Measurements from ENCODE around the gene ALPL.

Gene ALPL

DNA sequence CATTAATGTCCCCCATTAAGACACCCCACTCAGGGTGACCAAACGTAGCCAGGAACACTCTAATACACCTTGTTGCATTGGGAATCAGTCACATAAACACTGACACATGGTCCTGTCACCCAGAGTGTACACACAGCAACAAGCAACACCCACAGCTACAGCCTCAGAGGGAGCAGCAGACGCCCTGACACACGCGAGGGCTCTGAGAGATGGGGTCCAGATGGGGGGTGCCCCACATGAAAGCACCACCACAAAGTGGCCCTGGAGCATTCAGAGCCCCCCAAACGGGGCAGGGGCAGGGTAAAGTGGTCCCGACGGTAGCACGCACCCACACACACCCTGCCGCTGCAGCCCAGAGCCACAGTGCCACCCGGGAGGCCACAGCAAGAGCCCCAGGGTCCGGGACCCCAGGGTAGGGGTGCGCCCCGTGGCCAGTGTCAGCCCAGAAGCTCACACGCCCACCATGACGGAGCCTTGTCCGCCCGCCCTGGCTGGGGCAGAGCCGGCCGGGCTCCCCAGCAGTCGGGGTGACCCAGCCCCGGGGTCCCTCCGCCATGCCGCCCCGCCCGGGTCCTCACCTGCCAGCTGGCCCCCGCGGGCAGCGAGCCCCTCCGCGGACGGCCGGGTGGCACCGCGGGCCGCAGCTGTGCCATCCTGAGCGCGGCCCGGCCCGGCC is 112.7 kb downstream of the ALPL start:
- no peak for DNase-seq

DNA sequence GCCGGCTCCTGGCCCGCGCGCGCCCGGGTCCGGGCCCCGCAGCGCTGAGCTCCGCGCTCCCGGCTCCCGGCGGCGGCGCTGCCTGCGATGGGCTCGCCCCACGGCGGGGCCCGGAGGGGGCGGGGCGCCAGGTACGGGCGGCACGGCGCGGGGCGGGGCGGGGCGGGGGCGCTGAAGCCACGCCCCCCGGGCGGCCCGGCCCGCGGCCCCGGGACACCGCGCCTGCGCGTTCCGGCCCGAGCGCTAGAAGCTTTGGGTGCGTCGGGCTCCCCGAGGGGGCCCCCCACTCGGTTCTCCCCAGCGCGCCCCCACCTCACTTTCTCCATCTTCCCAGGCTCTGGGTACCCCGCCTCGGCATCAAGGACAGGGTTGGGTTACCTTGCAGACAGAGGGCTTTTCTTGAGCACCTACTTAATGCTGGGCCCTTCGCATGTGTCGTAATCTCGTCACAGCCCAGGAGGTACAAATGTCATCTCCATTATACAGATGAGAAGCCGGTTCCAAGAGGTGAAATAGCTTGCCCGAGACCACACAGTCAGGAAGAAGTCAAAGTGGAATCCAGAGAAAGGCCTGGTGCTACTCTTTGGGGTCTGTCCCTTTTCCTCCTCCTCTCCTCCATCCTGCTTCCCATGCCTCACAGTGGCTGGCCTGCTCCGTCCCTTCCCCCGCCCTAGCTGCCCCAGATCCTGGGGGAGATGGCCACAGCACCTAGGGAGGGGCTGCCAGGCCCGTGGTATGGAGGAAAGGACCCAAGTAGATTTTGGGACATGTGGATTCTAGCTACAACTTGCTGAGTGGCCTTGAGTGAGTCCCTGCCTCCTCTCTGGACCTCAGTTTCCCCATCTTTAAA is 113.5 kb downstream of the ALPL start:
- DNase-seq: peak; percentile 22

- no peak for DNase-seq
Measured at GRCh38 chr1:21623410-21623961, 114.3 kb downstream of the ALPL start.

DNA sequence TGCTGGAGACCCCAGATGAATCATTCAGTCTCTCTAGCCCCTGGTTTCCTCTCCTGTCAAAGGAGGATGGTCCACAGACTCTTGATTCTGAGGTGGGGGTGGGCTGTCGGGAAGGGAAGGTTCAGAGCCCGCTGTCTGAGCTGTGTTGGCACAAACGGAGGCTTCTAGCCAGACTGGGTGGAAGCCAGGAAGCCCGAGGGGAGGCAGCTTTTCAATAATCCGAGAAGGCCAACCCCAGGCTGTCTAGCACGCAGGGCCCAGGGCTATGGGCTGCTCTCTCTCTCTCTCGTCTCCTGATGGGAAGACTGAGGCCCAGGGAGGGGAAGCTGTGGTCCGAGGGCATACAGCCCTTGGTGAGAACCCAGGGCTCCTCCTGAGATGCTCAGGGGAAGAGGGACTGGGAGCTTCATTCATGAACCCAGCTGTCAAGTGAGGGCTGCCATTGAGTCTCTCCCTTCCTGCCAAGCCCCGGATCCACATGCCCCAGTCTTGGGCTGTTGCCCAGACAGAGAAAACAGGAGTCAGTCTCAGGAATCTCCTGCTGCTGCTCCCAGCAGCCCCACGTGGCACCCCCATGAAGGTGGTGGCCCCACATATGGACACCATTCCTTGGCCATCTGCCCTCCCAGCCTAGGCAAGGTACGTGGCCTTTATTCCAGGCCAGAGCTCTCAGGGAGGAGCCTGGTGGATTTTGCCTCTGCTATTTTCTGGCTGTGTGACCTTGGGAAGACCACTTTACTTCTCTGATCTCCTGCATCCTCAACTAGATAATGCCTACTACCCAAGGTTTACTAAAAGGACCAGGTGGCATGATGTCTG is 115.6 kb downstream of the ALPL start:
- DNase-seq: no peak

GRCh38 chr1:21625390-21626190 is 116.4 kb downstream of the ALPL start:
- DNase-seq: no peak

GRCh38 chr1:21626921-21627339 is 117.7 kb downstream of the ALPL start:
- DNase-seq: no peak
